Transverse colon (tissue), 4 donors: ENCODE results near the gene C6orf120. TPM values are rescaled to one million over a fixed set of nuclear protein-coding genes. Genes with fewer than 3 reads are reported as not detected.

ENCODE experiments used
- DNase-seq: peaks from one replicate; pipeline ENCODE4 v3.0.0-alpha.2; 2019
- H3K27ac ChIP-seq, 4 donors: fragments of 200-600 bp; sonication (generic); 2 replicates each; pipeline ENCODE4 v1.5.1; 2016 to 2018; ENCODE audit warnings: inconsistent platforms in 4 of 4
- H3K27me3 ChIP-seq: fragments of 200-600 bp; sonication (generic); 2 replicates; pipeline ENCODE4 v1.5.1; 2017; ENCODE audit warnings: inconsistent platforms
- H3K36me3 ChIP-seq, 4 donors: fragments of 200-600 bp; sonication (generic); 2 replicates each; pipeline ENCODE4 v1.5.1; 2017 to 2019; ENCODE audit warnings: inconsistent platforms in 4 of 4
- H3K4me1 ChIP-seq, 4 donors: fragments of 200-600 bp; sonication (generic); 2 replicates each; pipeline ENCODE4 v1.5.1; 2017 to 2020; ENCODE audit warnings: inconsistent platforms in 4 of 4
- H3K4me3 ChIP-seq, 4 donors: fragments of 200-600 bp; sonication (generic); 1 replicate in 1 of 4; 2 replicates in 3 of 4; pipeline versions ENCODE4 v1.5.1 to v1.6.1; 2017 to 2019; ENCODE audit warnings: inconsistent platforms in 4 of 4
- H3K9me3 ChIP-seq, 2 donors: fragments of 200-600 bp; sonication (generic); 2 replicates each; pipeline ENCODE4 v1.5.1; 2017 to 2019; ENCODE audit warnings: inconsistent platforms in 2 of 2
- EP300 ChIP-seq: sonication (generic); formaldehyde crosslinking; IDR thresholded peaks from one replicate; pipeline ENCODE4 v1.6.1; 2017; ENCODE audit warnings: antibody characterized with exemption, low read depth
- POLR2A ChIP-seq: fragments of 450-650 bp; IDR thresholded peaks from one replicate; pipeline ENCODE4 v1.6.1; 2016; ENCODE audit warnings: antibody characterized with exemption, mild to moderate bottlenecking, moderate library complexity
- POLR2AphosphoS5 ChIP-seq, 3 donors: sonication (generic); formaldehyde crosslinking; IDR thresholded peaks; one replicate each; pipeline ENCODE4 v1.6.1; 2016; ENCODE audit warnings: antibody characterized with exemption in 3 of 3
- whole genome bisulfite sequencing, 2 donors: methylation state at CpG; one replicate each; pipeline ENCODE4 v1.1.5; 2018; ENCODE audit warnings: low coverage in 1 of 2; 5-methylcytosine and 5-hydroxymethylcytosine counted together
- in situ Hi-C, 4 donors: fragments of 200-750 bp; cut with MboI; loops; one replicate each; pipeline versions ENCODE4 v1.15.0 to v1.15.1; 2017; ENCODE audit warnings: low sequenced_read_pairs in 3 of 4, low pct_ligation_motif_present in 1 of 4, low pct_unique_long_range_greater_than_20kb in 1 of 4
- intact Hi-C: fragments of 100-400 bp; cut with DNase I; formaldehyde crosslinking; loops from one replicate; pipeline ENCODE4 v1.15.1; 2023; ENCODE audit warnings: low total_unique reads
- total RNA-seq, 4 donors: library from RNA; depleted of rRNA; stranded (reverse); fragments of >200 nt; gene quantifications; one replicate each; pipeline ENCODE4 v1.1.0, GENCODE V29; 2016
- TF ChIP-seq, protein P1 (sequence below), 5 experiments: fragments of 200-600 bp in 3 of 5; fragments of 450-650 bp in 2 of 5; sonication (generic) in 3 of 5; IDR thresholded peaks; 1 replicate in 2 of 5; 2 replicates in 3 of 5; pipeline ENCODE4 v1.5.1; 2016 to 2017; ENCODE audit warnings: antibody characterized with exemption in 5 of 5, inconsistent platforms in 3 of 5, mild to moderate bottlenecking in 2 of 5, moderate library complexity in 1 of 5

The C6orf120 gene
- total RNA-seq, 4 donors from 2014 or later, result 20.5 to 45.2 (median 40.5) TPM

DNA sequence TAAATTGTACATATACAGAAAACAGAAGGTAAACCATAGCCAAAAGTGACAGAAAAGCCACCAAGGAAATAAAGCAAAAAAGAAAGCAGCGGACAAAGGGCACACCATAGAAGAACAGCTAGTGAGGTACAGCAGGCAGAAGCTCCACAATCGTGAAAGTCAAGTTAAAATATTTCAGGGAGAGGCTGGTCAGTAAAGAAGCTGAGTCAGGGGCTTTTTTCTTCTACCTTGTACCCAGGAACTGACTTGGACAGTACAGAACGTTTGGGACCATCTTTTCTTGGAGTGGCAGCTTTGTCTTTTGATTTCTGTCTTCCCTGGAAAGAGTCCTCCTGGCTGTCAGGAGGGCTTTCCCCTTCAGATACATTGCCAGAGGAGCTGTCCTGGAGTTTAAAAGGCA lies 8.1 kb downstream of the C6orf120 start:
- in situ Hi-C loops (no loop called here), intact Hi-C loops (no loop called here)
- Histone ChIP-seq H3K27me3 (no peaks in the 10 kb centered on the region), H3K9me3 (no peaks in the 10 kb centered on the region), H3K27ac (no peak overlapping the region), H3K4me1 (peaks cover 0 to 10% (median 0%) of the 10 kb centered on the region in 4 donors), H3K36me3 (peaks cover 0 to 53% (median 9%) of the 10 kb centered on the region in 4 donors), H3K4me3 (no peak overlapping the region)
- TF ChIP-seq POLR2AphosphoS5 (IDR thresholded peaks at IDR 0.05) (no peak), POLR2A (no peak), EP300 (no peak)
- TF ChIP-seq, protein P1, sequence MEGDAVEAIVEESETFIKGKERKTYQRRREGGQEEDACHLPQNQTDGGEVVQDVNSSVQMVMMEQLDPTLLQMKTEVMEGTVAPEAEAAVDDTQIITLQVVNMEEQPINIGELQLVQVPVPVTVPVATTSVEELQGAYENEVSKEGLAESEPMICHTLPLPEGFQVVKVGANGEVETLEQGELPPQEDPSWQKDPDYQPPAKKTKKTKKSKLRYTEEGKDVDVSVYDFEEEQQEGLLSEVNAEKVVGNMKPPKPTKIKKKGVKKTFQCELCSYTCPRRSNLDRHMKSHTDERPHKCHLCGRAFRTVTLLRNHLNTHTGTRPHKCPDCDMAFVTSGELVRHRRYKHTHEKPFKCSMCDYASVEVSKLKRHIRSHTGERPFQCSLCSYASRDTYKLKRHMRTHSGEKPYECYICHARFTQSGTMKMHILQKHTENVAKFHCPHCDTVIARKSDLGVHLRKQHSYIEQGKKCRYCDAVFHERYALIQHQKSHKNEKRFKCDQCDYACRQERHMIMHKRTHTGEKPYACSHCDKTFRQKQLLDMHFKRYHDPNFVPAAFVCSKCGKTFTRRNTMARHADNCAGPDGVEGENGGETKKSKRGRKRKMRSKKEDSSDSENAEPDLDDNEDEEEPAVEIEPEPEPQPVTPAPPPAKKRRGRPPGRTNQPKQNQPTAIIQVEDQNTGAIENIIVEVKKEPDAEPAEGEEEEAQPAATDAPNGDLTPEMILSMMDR (IDR thresholded peaks at IDR 0.05), result no peak
- no peak for DNase-seq
- WGBS, 2 donors, result 81% methylated on average over 3 of the region's 3 CpGs; no CpG with 5 or more reads in 1 of the 2 donors

DNA sequence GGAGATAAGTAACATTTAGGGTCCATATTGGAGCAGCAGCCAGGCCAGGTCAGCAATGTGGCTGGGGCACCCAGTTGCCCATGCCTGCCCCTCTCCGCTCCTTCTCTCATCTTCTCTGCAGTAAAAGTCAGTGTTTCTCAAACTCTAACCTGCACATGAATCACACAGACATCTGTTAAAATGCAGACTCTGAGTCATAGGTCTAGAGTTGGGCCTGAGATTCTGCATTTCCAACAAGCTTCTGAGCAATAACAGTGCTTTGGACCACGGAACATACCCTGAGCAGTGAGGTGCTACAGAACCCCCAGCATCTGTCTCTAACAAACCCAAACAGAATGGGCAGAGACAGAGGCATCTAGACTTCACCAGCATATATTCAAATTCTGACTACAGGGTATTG lies 12.3 kb downstream of the C6orf120 start:
- TF ChIP-seq EP300, result no peak
- no peak for TF ChIP-seq POLR2A
- TF ChIP-seq, protein P1 (IDR thresholded peaks at IDR 0.05), result no peak
- TF ChIP-seq POLR2AphosphoS5 (IDR thresholded peaks at IDR 0.05), result no peak
- in situ Hi-C loops, result no loop called here

DNA sequence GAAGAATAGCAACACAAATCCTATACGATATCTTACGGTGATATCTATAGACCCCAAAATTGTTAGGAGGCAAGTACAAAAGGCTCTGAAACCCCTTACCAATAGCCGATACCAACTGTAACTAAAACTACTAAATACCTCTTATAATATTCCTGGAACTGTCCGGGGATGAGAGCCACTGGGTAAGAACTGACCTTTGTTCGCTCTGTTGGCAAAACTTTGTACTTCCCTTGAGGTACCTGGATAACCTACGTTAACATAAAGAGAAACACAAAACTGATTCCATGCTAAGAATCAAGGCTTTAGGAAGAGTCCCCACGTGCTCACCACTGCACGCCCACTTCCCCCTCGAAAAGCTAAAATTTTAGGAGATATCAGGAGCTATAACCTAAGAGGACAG lies 12.7 kb downstream of the C6orf120 start:
- H3K36me3 ChIP-seq, result peaks cover 0 to 41% (median 16%) of the 10 kb centered on the region in 4 donors
- no peaks in the 10 kb centered on the region for H3K27me3 ChIP-seq
- no peaks in the 10 kb centered on the region for H3K9me3 ChIP-seq
- 92 to 95% methylated on average over 9 of the region's 9 CpGs for WGBS, 2 donors
- intact Hi-C loops, result no loop called here
- TF ChIP-seq, protein P1 (IDR thresholded peaks at IDR 0.05), result no peak
- TF ChIP-seq POLR2A, result no peak
- TF ChIP-seq EP300, result no peak
- no peaks in the 10 kb centered on the region for H3K4me1 ChIP-seq
- no peak overlapping the region for H3K27ac ChIP-seq
- in situ Hi-C loops, result no loop called here
- no peak overlapping the region for H3K4me3 ChIP-seq
- DNase-seq, result no peak

More for the DNA sequence above, 12.3 kb downstream of the C6orf120 start:
- no peak for DNase-seq
- Histone ChIP-seq H3K27me3 (no peaks in the 10 kb centered on the region), H3K9me3 (no peaks in the 10 kb centered on the region), H3K36me3 (peaks cover 0 to 45% (median 16%) of the 10 kb centered on the region in 4 donors), H3K4me1 (no peaks in the 10 kb centered on the region), H3K4me3 (no peak overlapping the region), H3K27ac (no peak overlapping the region)
- intact Hi-C loops, result no loop called here
- 95% methylated on average over 2 of the region's 2 CpGs; no CpG with 5 or more reads in 1 of the 2 donors for WGBS, 2 donors

DNA sequence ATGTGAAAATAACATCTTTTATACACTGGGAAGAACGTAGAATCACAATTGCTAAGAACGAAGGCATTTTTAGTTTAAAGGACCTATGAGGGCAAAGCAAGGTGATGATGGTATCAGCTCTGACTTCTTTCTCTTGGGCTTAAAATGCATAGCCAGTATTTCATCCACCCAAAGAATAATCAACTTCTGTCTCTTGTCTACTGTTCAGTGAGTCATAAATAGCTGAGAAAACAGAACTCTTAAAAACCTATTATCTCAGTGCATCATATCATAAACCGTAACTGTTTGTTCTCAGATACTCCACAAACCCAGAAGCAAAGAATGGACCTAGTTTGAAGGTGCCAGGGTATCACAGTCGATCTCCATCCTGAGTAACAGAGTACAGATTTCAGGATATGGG lies 17.2 kb downstream of the C6orf120 start:
- in situ Hi-C loops (no loop called here), intact Hi-C loops (no loop called here)
- Histone ChIP-seq H3K36me3 (peaks cover 0 to 23% (median 7%) of the 10 kb centered on the region in 4 donors), H3K27me3 (no peaks in the 10 kb centered on the region), H3K4me1 (peaks cover 6 to 18% (median 14%) of the 10 kb centered on the region in 4 donors), H3K27ac (no peak overlapping the region), H3K9me3 (no peaks in the 10 kb centered on the region), H3K4me3 (no peak overlapping the region)
- TF ChIP-seq POLR2AphosphoS5 (IDR thresholded peaks at IDR 0.05), result no peak
- TF ChIP-seq, protein P1 (IDR thresholded peaks at IDR 0.05), result no peak
- TF ChIP-seq EP300, result no peak
- no peak for TF ChIP-seq POLR2A
- 89 to 98% methylated on average over 3 to 4 of the region's 4 CpGs for WGBS, 2 donors
- DNase-seq, result no peak
